K562 (cell line): ENCODE measurements around the gene MAGI1. TPM values are rescaled to one million over a fixed set of nuclear protein-coding genes. Genes with fewer than 3 reads are reported as not detected.

Experiments used
- ATAC-seq: fragments of 200-7000 bp; cut with Tn5 transposase; 3 replicates; pipeline ENCODE4 v1.9.1; 2020; ENCODE audit warnings: moderate library complexity
- BruUV-seq: library from RNA; stranded (reverse); fragments of 400-500 nt; replicated peaks from 2 replicates; lab custom pipeline; 2021; lab: Mats Ljungman, UMichigan
- CTCF ChIA-PET: fragments of 300-600 bp; formaldehyde crosslinking; extraction: SDS; loops from one replicate; lab custom pipeline; 2021; ENCODE audit warnings: low intra/inter-chr PET ratio; lab: Yijun Ruan, JAX
- POLR2A ChIA-PET: fragments of 300-600, 350-650 bp; sonication (Branson Sonifier 250); formaldehyde crosslinking; extraction: SDS; loops from one replicate; lab custom pipeline; 2021; ENCODE audit warnings: antibody characterized with exemption, inconsistent platforms; lab: Yijun Ruan, JAX
- DNase-seq, 4 experiments: peaks; one replicate each; pipeline versions ENCODE4 v3.0.0 to v3.0.0-alpha.2; 2011 to 2018; ENCODE audit warnings: low spot score in 3 of 4, mixed read lengths in 3 of 4; ENCODE audit errors: extremely low read depth in 1 of 4
- FAIRE-seq: peaks from 2 replicates; lab custom pipeline; 2011; peaks lifted over from hg19 to GRCh38; lab: Jason Lieb, UNC
- H2AFZ ChIP-seq: 2 replicates; pipeline ENCODE4 v1.6.0; 2011; ENCODE audit warnings: low read depth, low read length, control low read depth, inconsistent platforms
- H3K27ac ChIP-seq: fragments of 200-600 bp; 3 replicates; pipeline ENCODE4 v1.8.0; 2011; ENCODE audit warnings: low read depth, mild to moderate bottlenecking, control low read depth, inconsistent platforms, low read length, moderate library complexity, mixed read lengths; ENCODE audit errors: extremely low read depth
- H3K27me3 ChIP-seq, 2 experiments: fragments of 300-600 bp in 1 of 2; 2 replicates in 1 of 2; 3 replicates in 1 of 2; pipeline versions ENCODE4 v1.6.0 to v1.8.0; 2011; ENCODE audit warnings: inconsistent platforms in 2 of 2, low read length in 2 of 2, mild to moderate bottlenecking in 1 of 2, mixed read lengths in 1 of 2, moderate library complexity in 1 of 2; ENCODE audit not compliant: control insufficient read depth in 2 of 2, insufficient read depth in 2 of 2
- H3K36me3 ChIP-seq: fragments of 300-600 bp; 3 replicates; pipeline ENCODE4 v1.8.0; 2011; ENCODE audit warnings: mild to moderate bottlenecking, low read length, inconsistent platforms; ENCODE audit not compliant: control insufficient read depth, insufficient read depth
- H3K4me1 ChIP-seq, 2 experiments: fragments of 200-600 bp in 1 of 2; replicated peaks in 1 of 2; 2 replicates in 1 of 2; 3 replicates in 1 of 2; pipeline versions ENCODE4 v1.5.1 to v1.8.0; 2011; ENCODE audit warnings: inconsistent platforms in 2 of 2, low read length in 2 of 2, mild to moderate bottlenecking in 1 of 2, mixed read lengths in 1 of 2, moderate library complexity in 1 of 2; ENCODE audit not compliant: control insufficient read depth in 2 of 2, insufficient read depth in 2 of 2
- H3K4me2 ChIP-seq: 2 replicates; pipeline ENCODE4 v1.6.1; 2011; ENCODE audit warnings: low read length, control low read depth, inconsistent platforms, mixed read lengths; ENCODE audit not compliant: insufficient read depth
- H3K4me3 ChIP-seq: fragments of 200-600 bp; sonication (generic), shearing (Covaris generic); 2 replicates; pipeline ENCODE4 v1.5.1; 2016; ENCODE audit warnings: control low read depth, inconsistent platforms
- H3K79me2 ChIP-seq: fragments of 200-600 bp; 3 replicates; pipeline ENCODE4 v1.8.0; 2011; ENCODE audit warnings: low read length, inconsistent platforms; ENCODE audit not compliant: control insufficient read depth, insufficient read depth
- H3K9ac ChIP-seq, 2 experiments: 2 replicates each; pipeline versions ENCODE4 v1.6.0 to v1.6.1; 2011; ENCODE audit warnings: low read depth in 2 of 2, low read length in 2 of 2, control low read depth in 1 of 2, inconsistent platforms in 1 of 2, mild to moderate bottlenecking in 1 of 2, mixed read lengths in 1 of 2; ENCODE audit not compliant: insufficient read depth in 1 of 2
- H3K9me1 ChIP-seq: one replicate; pipeline ENCODE4 v1.6.0; 2011; ENCODE audit warnings: inconsistent platforms, mild to moderate bottlenecking, low read length, moderate library complexity; ENCODE audit not compliant: control insufficient read depth, insufficient read depth
- H3K9me3 ChIP-seq: replicated peaks from 2 replicates; pipeline ENCODE4 v1.5.1; 2011; ENCODE audit warnings: low read depth, low read length, inconsistent platforms; ENCODE audit not compliant: control insufficient read depth, insufficient read depth
- H4K20me1 ChIP-seq: replicated peaks from 2 replicates; pipeline ENCODE4 v1.6.1; 2011; ENCODE audit warnings: low read length, inconsistent platforms, mixed read lengths; ENCODE audit not compliant: control insufficient read depth, insufficient read depth
- DIDO1 ChIP-seq: fragments of 450-650 bp; IDR thresholded peaks from 2 replicates; pipeline ENCODE4 v1.6.1; 2016; ENCODE audit warnings: low read depth, missing biosample characterization, missing genetic modification characterization
- EHMT2 ChIP-seq: fragments of 450-650 bp; IDR thresholded peaks from 2 replicates; pipeline ENCODE4 v1.6.1; 2018; ENCODE audit warnings: antibody characterized with exemption
- GABPB1 ChIP-seq: sonication (generic); formaldehyde crosslinking; IDR thresholded peaks from 2 replicates; pipeline ENCODE4 v1.8.0; 2022; ENCODE audit warnings: mild to moderate bottlenecking, missing genetic modification reagents
- JUNB ChIP-seq: fragments of 450-650 bp; formaldehyde crosslinking; conservative IDR thresholded peaks from 2 replicates; pipeline ENCODE4 v1.4.0; 2020; ENCODE audit warnings: mild to moderate bottlenecking
- MTF1 ChIP-seq: fragments of 250-450 bp; sonication (Bioruptor Pico); IDR thresholded peaks from 2 replicates; pipeline ENCODE4 v1.9.0; 2021; ENCODE audit warnings: moderate library complexity, mild to moderate bottlenecking, inconsistent platforms, borderline replicate concordance
- SAFB ChIP-seq: fragments of 200-400 bp; formaldehyde crosslinking; IDR thresholded peaks from 2 replicates; pipeline ENCODE4 v1.6.1; 2017; ENCODE audit warnings: low read depth, low read length, borderline replicate concordance
- SMC3 ChIP-seq: conservative IDR thresholded peaks from 2 replicates; pipeline ENCODE4 v1.6.1; 2011; ENCODE audit warnings: low read depth, low read length, improper control_type of control experiment; ENCODE audit not compliant: insufficient read depth
- SOX6 ChIP-seq: fragments of 450-650 bp; IDR thresholded peaks from 2 replicates; pipeline ENCODE4 v1.6.1; 2014; ENCODE audit warnings: mild to moderate bottlenecking
- ZNF707 ChIP-seq: fragments of 250-450 bp; sonication (Bioruptor Pico); conservative IDR thresholded peaks from 2 replicates; pipeline ENCODE4 v1.8.0; 2022; ENCODE audit warnings: inconsistent platforms, mild to moderate bottlenecking, moderate library complexity
- WGBS: fragments of 100-300 bp; shearing (Covaris generic); methylation state at CpG from one replicate; pipeline ENCODE4 v1.1.6; 2016; ENCODE audit warnings: low coverage, mixed read lengths; ENCODE audit not compliant: insufficient coverage; ENCODE audit errors: missing lambda C conversion rate; 5-methylcytosine and 5-hydroxymethylcytosine counted together
- in situ Hi-C: fragments of 300-500 bp; cut with MboI; formaldehyde crosslinking; loops from 4 replicates; pipeline ENCODE4 v1.15.0; 2018; ENCODE audit warnings: inconsistent platforms, mixed read lengths
- intact Hi-C: fragments of 100-400 bp; cut with micrococcal nuclease; formaldehyde crosslinking; loops from 2 replicates; pipeline ENCODE4 v1.14.2; 2022
- polyA plus RNA-seq, 8 experiments: library from polyadenylated mRNA; depleted of rRNA in 4 of 8; stranded (reverse) in 5 of 8; unstranded in 3 of 8; fragments of >200 nt; fragmentation: Nextera tagmentation in 2 of 8; fragmentation: Illumina TruSeq in 1 of 8; extraction: Ambion mirVana in 2 of 8; extraction: Trizol in 1 of 8; gene quantifications; 2 replicates each; pipeline versions ENCODE4 v1.2.1 to v1.2.3, GENCODE V29; 2011 to 2014; ENCODE audit warnings: inconsistent platforms in 1 of 8, missing spikeins in 1 of 8
- total RNA-seq, 7 experiments: library from RNA; depleted of rRNA in 6 of 7; stranded (reverse); fragments of >200 nt in 6 of 7; fragmentation: Illumina TruSeq in 2 of 7; extraction: Trizol in 2 of 7; gene quantifications; 2 replicates each; pipeline versions ENCODE4 v1.2.1 to v1.2.3, GENCODE V29; 2011 to 2021; ENCODE audit warnings: low replicate concordance in 1 of 7

Gene MAGI1
- total and polyA plus RNA-seq, 9 of the 15 experiments (the other 6 are each of a cell fraction or from before 2014, with no cell fraction given) = 7.8 to 59.4 (median 43.2) TPM

DNA sequence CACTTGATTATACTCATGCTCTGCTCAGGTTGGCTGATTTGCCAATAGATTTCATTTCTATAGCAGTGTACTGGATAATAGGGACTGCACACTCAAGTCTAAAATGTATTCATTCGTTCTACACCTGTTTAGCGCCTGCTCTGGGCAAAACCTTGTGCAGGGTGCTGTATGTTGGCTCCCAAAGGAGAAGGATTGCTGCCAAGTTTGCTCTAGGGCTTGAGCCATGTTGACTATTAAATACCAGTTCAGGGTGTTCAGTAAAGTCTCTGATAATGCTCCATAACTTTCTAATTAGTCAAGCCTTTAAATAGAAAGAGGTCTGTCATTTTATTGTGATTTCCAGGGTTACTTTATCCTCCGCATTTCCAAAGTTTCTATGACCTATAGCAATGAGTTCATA is 470.2 kb downstream of the MAGI1 start:
- ChIA-PET CTCF (no interaction called here), POLR2A (no interaction called here)
- H3K9me3 ChIP-seq = no peaks in the 10 kb centered on the region
- BruUV-seq = no TSS peak
- ATAC-seq (no peak), DNase-seq (no peak), FAIRE-seq (no peak)
- no peaks in the 10 kb centered on the region; the same call in 2 of the 3 replicates for H3K36me3 ChIP-seq
- TF ChIP-seq ZNF707 (CRISPR knock-in tag) = no peak
- no peak for TF ChIP-seq JUNB (CRISPR knock-in tag)
- TF ChIP-seq EHMT2 = no peak
- TF ChIP-seq SOX6 = no peak
- no peak for TF ChIP-seq MTF1 (CRISPR knock-in tag)
- no peak for TF ChIP-seq DIDO1
- TF ChIP-seq SAFB = no peak
- TF ChIP-seq GABPB1 (CRISPR knock-in tag) = no peak
- TF ChIP-seq SMC3 = no peak
- peaks cover 82% of the 10 kb centered on the region for H3K79me2 ChIP-seq
- no peak overlapping the region for H2AFZ ChIP-seq
- no peaks in the 10 kb centered on the region for H3K9me1 ChIP-seq
- intact Hi-C loops = loop anchor here (10.0 kb wide), 2 partner anchors 64 to 106 kb away; no protein-coding TSS in a partner anchor
- 82% methylated on average over 3 of the region's 3 CpGs for WGBS
- no peak overlapping the region for H3K4me2 ChIP-seq
- no peaks in the 10 kb centered on the region for H4K20me1 ChIP-seq
- H3K9ac ChIP-seq = no peak overlapping the region
- peaks cover 3 to 37% of the 10 kb centered on the region in 2 experiments; a peak in 4 of 5 replicates for H3K4me1 ChIP-seq
- no peaks in the 10 kb centered on the region for H3K27me3 ChIP-seq
- H3K4me3 ChIP-seq = no peak overlapping the region
- H3K27ac ChIP-seq = no peak overlapping the region
- in situ Hi-C loops = no loop called here
